Myometrial cell (primary cell): ENCODE data around the gene CMTM3. TPM values are rescaled to one million over a fixed set of nuclear protein-coding genes. Genes with fewer than 3 reads are reported as not detected.

Experiments used
- total RNA-seq: library from RNA; depleted of rRNA; stranded (reverse); fragments of >200 nt; gene quantifications from 2 replicates; pipeline ENCODE4 v1.2.3, GENCODE V29; 2015

The CMTM3 gene, protein sequence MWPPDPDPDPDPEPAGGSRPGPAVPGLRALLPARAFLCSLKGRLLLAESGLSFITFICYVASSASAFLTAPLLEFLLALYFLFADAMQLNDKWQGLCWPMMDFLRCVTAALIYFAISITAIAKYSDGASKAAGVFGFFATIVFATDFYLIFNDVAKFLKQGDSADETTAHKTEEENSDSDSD
- total RNA-seq: 57.2 and 73.2 TPM in 2 replicates

DNA sequence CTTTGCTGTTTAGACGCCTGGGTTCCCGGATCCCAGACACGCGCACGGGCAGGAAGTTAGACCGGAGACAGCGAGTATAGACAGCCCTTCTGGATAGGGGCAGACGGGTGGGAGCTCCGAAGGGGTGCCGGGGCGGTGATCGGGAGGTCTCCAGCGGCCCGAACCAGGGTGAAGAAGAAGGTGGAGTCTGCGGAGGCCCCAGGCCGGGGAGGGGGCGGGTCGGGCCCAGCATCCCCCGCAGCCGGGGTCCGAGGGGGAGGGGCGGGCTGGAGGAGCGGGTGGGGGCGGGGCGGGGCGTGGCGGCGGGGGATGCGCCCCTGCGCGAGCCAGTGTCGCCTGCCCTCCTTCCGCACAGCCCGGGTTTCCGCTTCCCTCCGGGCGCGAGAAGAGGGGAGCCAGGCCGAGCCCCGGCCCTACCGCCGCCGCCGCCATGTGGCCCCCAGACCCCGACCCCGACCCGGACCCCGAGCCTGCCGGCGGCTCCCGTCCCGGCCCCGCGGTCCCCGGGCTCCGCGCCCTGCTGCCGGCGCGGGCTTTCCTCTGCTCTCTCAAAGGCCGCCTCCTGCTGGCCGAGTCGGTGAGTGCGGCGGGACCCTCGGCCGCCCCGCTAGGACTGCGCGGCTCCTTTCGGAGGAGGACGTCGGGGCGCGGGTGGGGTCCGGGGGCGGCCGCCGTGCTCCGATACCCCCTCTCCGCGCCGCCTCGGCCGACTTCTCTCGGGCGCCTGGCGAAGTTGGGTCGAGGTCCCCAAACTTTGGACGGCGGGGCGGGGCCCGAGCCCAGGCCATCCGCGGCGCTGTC lies at the start of gene CMTM3:
Gene CMTM3 (plus strand): TSS at position 329 of the 801 bp plus-strand sequence. CDS start 102 bp downstream, at position 431.

DNA sequence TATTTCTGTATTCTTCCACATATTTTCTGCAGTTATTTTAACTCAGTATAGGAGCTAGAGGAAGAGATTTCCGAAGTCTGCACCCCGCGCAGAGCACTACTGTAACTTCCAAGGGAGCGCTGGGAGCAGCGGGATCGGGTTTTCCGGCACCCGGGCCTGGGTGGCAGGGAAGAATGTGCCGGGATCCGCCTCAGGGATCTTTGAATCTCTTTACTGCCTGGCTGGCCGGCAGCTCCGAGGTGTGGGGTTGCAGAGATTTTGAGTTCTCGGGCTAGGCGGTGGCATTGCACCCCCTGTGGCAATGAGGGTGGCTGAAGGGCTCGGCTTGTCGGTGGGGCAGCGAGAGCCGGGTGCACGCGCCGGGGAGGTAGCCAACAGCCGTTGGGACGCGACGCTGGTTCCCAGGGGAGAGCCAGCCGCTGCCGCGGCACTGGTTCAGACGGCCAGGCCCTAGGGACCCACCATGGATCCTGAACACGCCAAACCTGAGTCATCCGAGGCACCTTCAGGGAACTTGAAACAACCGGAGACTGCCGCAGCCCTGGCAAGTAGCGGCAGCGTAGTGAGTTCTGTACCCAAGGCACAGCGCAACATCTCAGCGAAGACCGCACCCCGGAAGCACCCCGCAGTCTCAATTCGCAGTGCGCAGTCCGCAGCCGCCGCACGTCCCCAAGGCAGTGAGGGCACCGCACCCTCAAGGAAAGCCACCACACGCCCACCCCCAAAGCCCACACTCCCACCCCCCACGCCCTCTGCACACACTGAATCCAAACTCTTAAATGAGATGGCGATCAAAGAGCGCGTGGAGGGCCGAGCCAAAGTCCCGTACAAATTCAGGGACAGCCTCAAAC lies 38.2 kb upstream of the CMTM3 start, which contains the start of gene CMTM1:
Gene CMTM1 (plus strand): TSS at position 389 of the 851 bp plus-strand sequence. CDS start 75 bp downstream, at position 464.

DNA sequence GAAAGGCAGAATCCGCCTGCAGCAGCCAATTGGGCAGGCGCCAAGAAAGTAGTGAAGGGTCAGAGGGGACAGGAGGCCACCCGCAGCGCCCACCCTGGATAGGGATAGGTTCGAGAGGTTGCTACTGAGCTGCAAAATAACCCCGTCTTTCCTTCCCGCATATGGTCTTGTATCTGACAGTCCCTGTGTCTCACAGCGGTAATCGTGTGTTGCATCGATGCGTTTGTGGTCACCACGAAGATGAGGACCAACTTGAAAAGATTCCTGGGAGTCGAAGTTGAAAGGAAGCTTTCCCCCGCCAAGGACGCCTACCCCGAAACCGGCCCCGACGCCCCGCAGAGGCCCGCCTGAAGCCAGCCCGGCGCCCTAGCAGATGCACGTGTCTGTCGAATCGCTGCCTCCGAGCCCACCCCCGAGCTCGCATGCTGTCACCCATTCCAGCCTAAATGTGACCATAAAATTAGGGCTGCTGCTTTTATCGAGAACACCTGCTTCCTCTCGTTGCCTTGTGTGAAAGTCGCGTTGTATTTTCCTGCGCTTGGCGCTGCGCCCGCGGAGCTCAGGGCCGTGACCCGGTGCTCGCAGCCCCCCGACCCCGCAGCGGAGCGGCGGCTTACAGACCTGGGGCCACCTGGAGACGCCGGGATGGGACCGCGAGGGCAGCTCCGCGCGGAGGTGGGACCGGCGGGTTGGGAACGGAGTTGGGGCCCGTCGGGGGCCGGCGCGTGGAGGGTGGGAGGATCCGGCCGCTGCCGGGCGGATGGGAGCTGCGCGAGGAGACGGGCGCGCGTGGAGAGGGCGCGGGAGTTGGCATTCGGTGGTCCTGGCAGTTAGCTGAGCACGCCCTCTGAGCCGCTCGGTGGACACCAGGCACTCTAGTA lies 25.6 kb upstream of the CMTM3 start, which contains the start of gene CMTM2:
Gene CMTM2 (plus strand): TSS at position 813 of the 881 bp plus-strand sequence. CDS start 145 bp downstream, outside the sequence.

Other genes starting within 250 kb of the CMTM3 start
- gene CDH5, start 238.0 kb upstream of the CMTM3 start, total RNA-seq: 0.35 TPM in 1 of 2 replicates, not detected in the other
- 0.29 and 0.53 TPM in 2 replicates for gene BEAN1, start 177.4 kb upstream of the CMTM3 start, total RNA-seq
- gene TK2, start 54.6 kb upstream of the CMTM3 start, total RNA-seq: 19.3 and 38.6 TPM in 2 replicates
- 87.5 and 135 TPM in 2 replicates for gene CKLF, start 52.1 kb upstream of the CMTM3 start, total RNA-seq
- 0.35 and 2.0 TPM in 2 replicates for gene CMTM1, start 38.3 kb upstream of the CMTM3 start, total RNA-seq
- gene CMTM2, start 25.2 kb upstream of the CMTM3 start, total RNA-seq: not detected in 2 replicates
- gene CMTM4, start 92.0 kb downstream of the CMTM3 start, total RNA-seq: 8.4 and 8.7 TPM in 2 replicates
- gene DYNC1LI2, start 146.9 kb downstream of the CMTM3 start, total RNA-seq: 49.0 and 53.5 TPM in 2 replicates
- gene TERB1, start 196.9 kb downstream of the CMTM3 start, total RNA-seq: not detected in 2 replicates
- gene NAE1, start 226.3 kb downstream of the CMTM3 start, total RNA-seq: 68.0 and 76.9 TPM in 2 replicates
- gene CA7, start 239.7 kb downstream of the CMTM3 start, total RNA-seq: not detected in 2 replicates